HS-5 (cell line): ENCODE measurements around the gene DPYD.

Experiments used
- DNase-seq: peaks from one replicate; pipeline ENCODE4 v3.0.0-alpha.2; 2012; ENCODE audit warnings: low read depth

Gene DPYD

GRCh38 chr1:97920832-97921571 is at the start of gene DPYD:
Gene DPYD, minus strand, starts transcription at chr1:97921034. Its CDS starts 112 bp downstream, at chr1:97920922.
- DNase-seq = peak; percentile 68

GRCh38 chr1:97960470-97960869 is 39.6 kb upstream of the DPYD start:
- DNase-seq = no peak

GRCh38 chr1:97947695-97948094 is 26.9 kb upstream of the DPYD start:
- DNase-seq = no peak

DNA sequence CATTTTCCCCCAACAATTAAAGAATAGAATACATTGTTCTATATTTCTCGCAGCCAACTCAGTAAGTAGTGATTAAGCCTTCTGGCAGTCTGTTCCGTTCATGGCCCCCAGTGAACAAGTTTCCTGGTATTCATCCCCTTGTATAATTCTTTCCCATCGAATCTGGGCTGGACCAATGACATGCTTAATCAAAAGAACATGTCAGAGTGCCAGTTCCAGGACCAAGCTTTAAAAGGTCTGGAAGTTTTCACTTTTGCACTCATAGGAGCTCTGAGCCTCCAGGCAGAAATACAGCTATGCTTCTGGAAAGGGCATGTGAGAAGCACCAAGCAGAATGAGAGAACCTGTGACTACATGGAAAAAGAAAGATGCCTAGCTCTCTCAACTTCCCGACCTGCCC is 22.5 kb upstream of the DPYD start:
- DNase-seq = peak; percentile 68

DNA sequence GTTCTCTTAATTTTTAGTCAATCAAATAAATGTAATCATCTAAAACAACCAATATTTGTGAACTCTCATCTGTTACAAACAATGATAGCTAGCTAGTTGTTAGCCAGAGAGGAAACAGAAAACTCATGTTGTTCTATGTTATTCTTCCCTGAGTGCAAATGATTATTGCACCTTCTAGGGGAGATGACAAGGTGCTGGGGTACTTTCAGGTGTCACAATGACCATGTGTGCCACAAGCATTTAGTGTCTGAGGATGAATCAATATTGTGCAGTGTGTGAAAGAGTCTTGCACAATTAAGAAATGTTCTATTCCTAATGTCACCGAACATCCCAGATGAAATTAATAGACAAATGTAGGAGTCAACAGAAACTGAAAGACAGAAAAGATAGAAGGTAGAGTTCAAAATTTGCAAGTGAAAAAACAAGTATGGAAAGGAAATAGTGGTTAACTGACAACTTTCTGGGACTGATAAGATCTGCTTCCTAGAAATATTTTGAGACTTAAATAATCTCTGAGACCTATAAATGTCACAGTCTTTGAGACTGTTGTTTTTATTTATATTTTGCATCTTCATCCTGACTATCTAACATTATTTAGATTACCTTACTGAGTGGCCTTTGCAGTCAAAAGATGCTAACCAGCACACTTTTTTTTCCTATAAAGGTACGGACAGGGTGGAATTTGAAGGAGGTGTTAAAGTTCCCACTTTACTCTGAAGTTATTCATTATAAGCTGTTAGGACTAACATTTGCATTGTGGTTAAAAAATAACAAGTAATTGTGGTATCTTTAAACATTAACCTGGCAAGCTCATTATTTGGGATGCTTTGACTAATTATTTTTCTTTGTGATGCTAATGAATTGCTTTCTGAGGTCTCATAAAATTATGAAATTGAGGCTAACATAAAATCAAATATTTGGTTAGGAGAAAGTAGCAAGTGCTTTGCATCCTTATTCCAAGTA is 21.6 kb upstream of the DPYD start:
- no peak for DNase-seq

- DNase-seq = no peak
These were observed 17.4 kb upstream of the DPYD start for GRCh38 chr1:97938285-97938642.

GRCh38 chr1:97936976-97937375 is 16.1 kb upstream of the DPYD start:
- no peak for DNase-seq

DNA sequence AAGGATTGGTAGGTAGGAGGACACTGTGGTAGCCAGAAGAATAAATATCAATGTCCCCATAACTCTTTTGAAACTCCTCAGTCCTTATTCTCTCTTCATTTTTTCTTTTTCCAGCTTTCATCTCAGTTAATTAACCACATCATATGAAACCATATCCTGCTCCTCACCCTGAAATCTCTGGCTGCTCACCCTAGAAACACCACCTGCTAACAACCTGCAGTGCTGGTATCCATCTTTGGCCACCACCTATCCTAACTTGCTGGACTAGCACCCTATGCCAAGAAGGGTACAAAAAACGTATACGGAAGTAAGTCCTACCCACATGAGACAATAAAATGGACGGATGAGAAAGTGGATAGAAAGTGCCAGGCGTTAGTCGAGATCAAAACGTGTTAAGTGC is 13.7 kb upstream of the DPYD start:
- DNase-seq = no peak

DNA sequence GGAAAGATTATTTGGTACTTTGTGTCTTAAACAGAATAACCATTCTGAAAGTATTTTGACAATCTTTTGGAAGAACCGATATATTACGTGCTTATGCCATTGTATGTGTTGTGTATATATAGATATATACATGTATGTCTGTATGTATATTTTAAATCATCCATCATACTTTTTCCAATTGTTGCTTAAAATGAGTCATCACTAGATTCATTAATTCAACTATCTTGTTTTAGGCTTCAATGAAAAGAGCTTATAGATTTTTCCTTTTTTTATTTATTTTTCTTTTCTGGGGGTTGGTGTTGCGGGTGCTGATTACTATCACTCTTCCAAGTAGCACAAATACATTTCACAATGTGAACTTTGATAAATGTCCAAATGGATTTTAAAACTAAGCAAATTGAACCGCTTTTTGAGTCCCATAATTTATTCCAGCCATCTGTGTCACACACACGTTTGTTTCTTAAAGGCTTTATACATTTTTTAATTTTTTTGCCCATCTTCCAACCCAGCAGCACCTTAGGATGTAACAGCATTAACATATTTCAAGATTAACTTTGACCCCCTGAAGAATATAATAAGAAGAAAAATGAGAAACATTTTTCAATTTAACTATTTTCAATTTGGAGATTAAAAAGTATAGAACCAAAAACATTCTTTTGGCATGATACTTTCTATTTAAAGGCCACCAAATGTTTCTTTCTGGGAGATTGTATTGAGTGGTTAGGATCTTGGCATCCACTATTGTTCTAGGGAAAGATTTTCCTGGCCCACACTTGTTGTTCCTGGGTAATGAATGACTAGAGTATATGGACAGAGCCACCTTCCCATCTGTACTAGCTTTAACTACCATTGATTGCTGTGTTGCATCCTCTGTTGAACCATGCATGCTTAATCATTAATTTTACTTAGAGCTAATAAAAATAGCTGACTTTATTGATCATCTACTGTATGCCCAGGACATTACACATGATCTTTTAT is 9.3 kb upstream of the DPYD start:
- no peak for DNase-seq

DNA sequence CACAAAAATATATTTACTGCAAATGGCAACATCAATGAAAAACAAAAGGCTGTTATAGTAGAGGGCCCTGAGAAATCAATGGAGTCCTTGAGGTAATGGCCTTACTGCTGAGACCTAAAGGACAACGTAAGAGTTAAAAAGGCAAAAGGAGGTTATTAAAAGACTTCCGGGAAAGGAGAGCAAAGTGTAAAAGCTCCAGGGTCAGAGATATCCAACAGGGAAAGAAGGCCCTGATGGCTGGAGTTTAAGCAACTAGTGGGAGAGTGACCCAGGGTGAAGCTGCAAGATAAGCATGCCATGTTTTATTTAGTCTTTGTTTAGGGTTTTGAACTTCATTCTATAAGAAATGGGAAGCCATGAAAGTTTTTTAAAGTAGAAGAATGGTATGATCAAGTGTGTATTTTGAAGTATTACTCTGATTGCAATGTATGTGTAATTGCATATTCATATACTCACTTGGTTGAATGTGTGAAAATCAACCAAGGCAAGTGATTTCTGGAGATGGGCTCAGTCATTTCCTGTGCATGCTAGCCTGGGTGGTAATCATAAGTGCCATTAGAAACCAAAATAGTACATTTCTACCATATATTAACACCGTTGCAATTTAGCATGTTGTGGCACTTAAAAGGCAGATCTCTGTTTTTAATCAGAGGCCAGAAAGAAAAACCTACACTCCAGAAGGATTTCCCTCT is 5.3 kb upstream of the DPYD start:
- DNase-seq = no peak

GRCh38 chr1:97925151-97925550 is 4.3 kb upstream of the DPYD start:
- DNase-seq = no peak

DNA sequence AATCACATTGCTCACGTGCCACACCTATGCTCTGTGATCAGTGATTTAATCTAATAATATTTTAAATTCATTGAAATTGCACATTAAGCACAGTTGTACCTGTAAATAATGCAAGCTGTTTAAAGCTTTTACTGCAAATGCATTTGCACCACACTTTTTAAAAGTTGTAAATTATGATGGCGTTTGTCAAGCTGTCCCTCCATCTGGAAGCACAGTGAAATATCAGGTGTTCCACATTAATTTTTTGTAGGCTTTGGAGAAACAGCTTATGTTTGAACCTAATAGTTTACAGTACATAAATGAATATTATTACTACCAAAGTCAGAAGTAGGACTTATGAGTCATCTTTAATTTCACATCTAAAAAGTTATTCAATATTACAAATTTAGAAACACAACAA is 3.0 kb upstream of the DPYD start:
- no peak for DNase-seq

DNA sequence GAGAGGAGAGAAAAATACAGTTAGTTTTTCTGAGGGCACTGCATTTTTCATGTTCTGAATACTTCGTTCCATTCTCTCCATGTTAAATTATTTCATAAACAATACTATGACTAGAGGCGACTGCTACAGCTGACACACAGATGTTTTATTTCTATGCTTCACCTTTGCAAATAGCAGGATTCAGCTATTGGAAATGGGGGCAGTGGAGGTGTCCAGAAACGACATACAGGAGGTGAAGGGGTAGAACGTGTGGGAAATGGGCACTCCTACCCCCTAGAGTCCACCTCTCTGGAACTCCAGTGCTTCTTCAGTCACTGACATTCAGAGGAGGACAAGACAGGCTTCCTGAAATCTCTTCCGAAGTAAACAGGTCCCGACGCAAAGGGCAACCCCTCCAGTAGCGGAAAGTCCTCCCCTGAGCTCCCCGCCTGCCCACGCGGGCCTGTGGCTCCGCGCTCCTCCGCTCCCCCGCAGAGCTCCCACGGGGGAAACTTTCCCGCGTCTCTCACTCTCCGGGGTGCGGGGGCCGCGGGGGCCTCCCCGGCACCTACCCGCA is 480 bp downstream of the DPYD start:
- DNase-seq = peak; percentile 37

- DNase-seq = peak; percentile 42
These were observed 1.1 kb downstream of the DPYD start for GRCh38 chr1:97919585-97920261.

GRCh38 chr1:97918961-97919360 is 1.9 kb downstream of the DPYD start:
- DNase-seq = no peak

DNA sequence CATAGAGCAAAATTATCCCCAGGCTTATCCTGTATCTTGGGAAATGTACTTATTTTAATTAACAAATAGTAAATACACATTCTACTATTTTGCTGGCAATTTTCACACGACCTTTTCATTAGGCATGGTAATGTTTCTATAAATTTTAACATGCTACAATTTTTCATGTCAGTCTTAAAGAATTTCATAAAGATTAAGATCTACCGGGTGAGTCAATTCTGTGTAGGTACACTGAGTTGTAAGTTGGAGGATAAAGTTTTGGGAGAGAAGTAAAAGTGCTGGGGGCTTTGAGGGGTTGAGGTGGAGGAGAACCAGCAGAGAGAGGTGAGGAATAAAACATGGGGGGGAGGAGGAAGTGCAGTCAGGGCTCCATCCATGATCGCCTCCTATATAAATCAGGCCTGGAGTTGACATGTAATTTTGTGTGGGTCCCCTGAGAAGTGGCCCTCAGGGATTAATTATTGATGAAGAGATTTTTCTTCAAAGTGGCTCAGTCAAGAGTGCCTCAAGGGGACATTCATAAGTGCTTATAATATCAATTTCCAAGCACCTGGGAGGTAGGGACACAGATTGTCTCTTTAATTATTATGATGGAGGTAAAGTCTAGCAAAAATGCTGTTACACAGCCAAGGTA is 7.2 kb downstream of the DPYD start:
- no peak for DNase-seq

- DNase-seq = no peak
These were observed 9.3 kb downstream of the DPYD start for GRCh38 chr1:97911266-97912215.

GRCh38 chr1:97909266-97909665 is 11.6 kb downstream of the DPYD start:
- DNase-seq = no peak

DNA sequence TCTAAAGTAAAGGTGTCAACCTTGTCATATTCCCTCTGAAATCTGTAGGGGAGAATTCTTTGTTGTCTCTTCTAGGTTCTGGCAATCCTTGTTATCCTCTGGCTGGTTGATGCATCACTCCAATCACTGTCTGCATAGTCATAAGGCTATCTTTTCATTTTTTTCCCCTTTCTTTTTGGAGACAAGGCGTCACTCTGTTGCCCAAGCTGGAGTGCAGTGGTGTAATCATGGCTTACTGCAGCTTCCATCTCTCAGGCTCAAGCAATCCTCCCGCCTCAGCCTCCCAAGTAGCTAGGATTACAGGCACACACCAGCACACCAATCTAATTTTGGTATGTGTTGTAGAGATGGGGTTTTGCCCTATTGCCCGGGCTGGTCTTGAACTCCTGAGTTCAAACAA is 12.9 kb downstream of the DPYD start:
- no peak for DNase-seq
